ENCODE results near the gene POLA1. TPM values are rescaled to one million over a fixed set of nuclear protein-coding genes. Genes with fewer than 3 reads are reported as not detected.
"Not testable (repeated sequence)": the region's sequence is repeated elsewhere in the genome, so short reads cannot be mapped to it uniquely, and the experiment has no call there.

Gene POLA1
- total RNA-seq, 1 donor from 2014 or later = 80.4 TPM

GRCh38 chrX:24651783-24652182 lies 41.9 kb upstream of the POLA1 start:
- H3K36me3 Mint-ChIP-seq = no peaks in the 10 kb centered on the region
- no peaks in the 10 kb centered on the region for H3K79me2 ChIP-seq (ENCODE audit: low read depth)
- no peak overlapping the region for H3K27ac Mint-ChIP-seq

DNA sequence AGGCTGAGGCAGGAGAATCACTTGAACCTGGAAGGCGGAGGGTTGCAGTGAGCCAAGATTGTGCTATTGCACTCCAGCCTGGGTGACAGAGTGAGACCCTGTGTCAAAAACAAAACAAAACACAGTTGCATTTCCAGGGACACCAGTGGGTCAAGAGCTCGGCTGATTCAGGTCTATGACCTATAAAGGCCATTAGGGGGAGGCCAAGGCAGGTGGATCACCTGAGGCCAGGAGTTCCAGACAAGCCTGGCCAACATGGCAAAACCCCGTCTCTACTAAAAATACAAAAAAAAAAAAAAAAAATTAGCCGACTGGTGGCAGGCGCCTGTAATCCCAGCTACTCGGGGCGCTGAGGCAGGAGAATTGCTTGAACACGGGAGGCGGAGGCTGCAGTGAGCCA lies 38.0 kb upstream of the POLA1 start:
- not testable (repeated sequence) for H3K4me3 Mint-ChIP-seq; H3K9ac ChIP-seq; H3K9me3 Mint-ChIP-seq; H3K27ac ChIP-seq; DNase-seq (ENCODE audit: low spot score); H3K4me2 ChIP-seq; H3K36me3 Mint-ChIP-seq; H3K79me2 ChIP-seq (ENCODE audit: low read depth); H3K27me3 ChIP-seq; H3K27ac Mint-ChIP-seq; H2AFZ ChIP-seq (replicated peaks); H3K4me3 ChIP-seq; H3K36me3 ChIP-seq; H3K9me3 ChIP-seq (ENCODE audit: low read depth); H4K20me1 ChIP-seq (ENCODE audit: low read depth)
- H3K4me1 Mint-ChIP-seq = peaks cover 31% of the 10 kb centered on the region
- TF ChIP-seq CTCF (IDR thresholded peaks at IDR 0.05) = peak; percentile 38
- peaks cover 38% of the 10 kb centered on the region for H3F3A ChIP-seq (ENCODE audit: low read depth)
- H3K4me1 ChIP-seq = peaks cover 33% of the 10 kb centered on the region
- H3K27me3 Mint-ChIP-seq (ENCODE audit: insufficient read depth, low read depth) = peaks cover 12% of the 10 kb centered on the region

More at GRCh38 chrX:24651783-24652182, 41.9 kb upstream of the POLA1 start:
- Histone ChIP-seq H3K9ac (no peak overlapping the region), H3K9me3 (ENCODE audit: low read depth) (no peaks in the 10 kb centered on the region), H4K20me1 (ENCODE audit: low read depth) (no peaks in the 10 kb centered on the region), H3K4me1 (peaks cover 32% of the 10 kb centered on the region), H3K27ac (no peak overlapping the region), H3F3A (ENCODE audit: low read depth) (peaks cover 32% of the 10 kb centered on the region), H3K4me2 (no peak overlapping the region), H3K36me3 (no peaks in the 10 kb centered on the region), H3K27me3 (no peaks in the 10 kb centered on the region), H3K4me3 (no peak overlapping the region), H2AFZ (replicated peaks) (no peak overlapping the region)
- no peak overlapping the region for H3K4me3 Mint-ChIP-seq
- H3K9me3 Mint-ChIP-seq = no peaks in the 10 kb centered on the region
- no peak for DNase-seq (ENCODE audit: low spot score)
- TF ChIP-seq CTCF (IDR thresholded peaks at IDR 0.05) (no peak), EZH2phosphoT487 (IDR thresholded peaks at IDR 0.05) (no peak), EZH2 (IDR thresholded peaks at IDR 0.05) (no peak)
- H3K27me3 Mint-ChIP-seq (ENCODE audit: insufficient read depth, low read depth) = peaks cover 23% of the 10 kb centered on the region
- H3K4me1 Mint-ChIP-seq = peaks cover 23% of the 10 kb centered on the region

DNA sequence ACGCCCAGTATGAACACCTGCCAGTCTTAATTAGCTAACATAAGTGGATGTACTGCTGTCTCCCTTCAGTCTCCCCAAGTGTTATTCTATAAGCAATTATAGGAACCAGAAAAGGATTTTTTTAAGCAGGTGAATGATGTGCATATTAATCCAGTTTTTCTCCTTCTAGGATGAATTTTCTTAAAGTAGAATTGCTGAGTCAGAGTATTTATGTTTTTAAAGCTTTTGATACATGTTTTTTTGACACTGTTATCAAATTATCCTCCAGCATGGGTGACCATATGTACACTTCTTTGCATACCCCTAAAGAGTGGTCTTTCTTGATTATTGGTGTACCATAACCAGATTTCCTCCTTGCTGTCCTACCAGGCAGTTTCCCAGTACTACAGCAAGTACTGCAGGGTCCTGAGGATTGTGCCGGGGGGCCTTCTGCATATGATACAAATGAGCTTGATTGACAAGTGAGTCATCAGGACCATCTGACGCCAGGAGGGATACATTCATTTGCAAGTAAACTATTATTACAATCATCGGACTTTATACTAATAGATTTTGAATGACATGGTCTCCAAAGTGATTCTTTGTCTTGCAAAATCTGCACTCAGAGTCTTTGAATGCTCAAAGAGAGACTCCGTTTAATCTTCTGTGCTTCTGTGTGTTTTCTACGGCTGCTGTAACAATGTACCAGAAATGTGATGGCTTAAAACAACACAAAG lies 35.9 kb upstream of the POLA1 start:
- Histone ChIP-seq H3K79me2 (ENCODE audit: low read depth) (no peaks in the 10 kb centered on the region), H3K4me1 (peaks cover 33% of the 10 kb centered on the region), H3K9me3 (ENCODE audit: low read depth) (no peaks in the 10 kb centered on the region), H3K4me2 (peak overlapping the region; percentile 61), H3K27ac (peak overlapping the region; percentile 24), H3K4me3 (no peak overlapping the region), H3K27me3 (no peaks in the 10 kb centered on the region), H4K20me1 (ENCODE audit: low read depth) (no peaks in the 10 kb centered on the region), H3F3A (ENCODE audit: low read depth) (peaks cover 38% of the 10 kb centered on the region), H3K9ac (no peak overlapping the region), H2AFZ (replicated peaks) (peak overlapping the region; percentile 78), H3K36me3 (no peaks in the 10 kb centered on the region)
- peaks cover 16% of the 10 kb centered on the region for H3K27me3 Mint-ChIP-seq (ENCODE audit: insufficient read depth, low read depth)
- H3K9me3 Mint-ChIP-seq = peaks cover 4% of the 10 kb centered on the region
- no peak for TF ChIP-seq EZH2 (IDR thresholded peaks at IDR 0.05)
- no peak for TF ChIP-seq CTCF (IDR thresholded peaks at IDR 0.05)
- TF ChIP-seq EZH2phosphoT487 (IDR thresholded peaks at IDR 0.05) = no peak
- no peaks in the 10 kb centered on the region for H3K36me3 Mint-ChIP-seq
- H3K4me3 Mint-ChIP-seq = peak overlapping the region; percentile 71
- DNase-seq (ENCODE audit: low spot score) = no peak
- H3K27ac Mint-ChIP-seq = peak overlapping the region; percentile 83
- H3K4me1 Mint-ChIP-seq = peaks cover 31% of the 10 kb centered on the region

Measured in neural progenitor cell (in vitro differentiated cells).